ENCODE results near the gene PDE4A.
"Not testable (repeated sequence)": the region's sequence is repeated elsewhere in the genome, so short reads cannot be mapped to it uniquely, and the experiment has no call there.

PDE4A gene

DNA sequence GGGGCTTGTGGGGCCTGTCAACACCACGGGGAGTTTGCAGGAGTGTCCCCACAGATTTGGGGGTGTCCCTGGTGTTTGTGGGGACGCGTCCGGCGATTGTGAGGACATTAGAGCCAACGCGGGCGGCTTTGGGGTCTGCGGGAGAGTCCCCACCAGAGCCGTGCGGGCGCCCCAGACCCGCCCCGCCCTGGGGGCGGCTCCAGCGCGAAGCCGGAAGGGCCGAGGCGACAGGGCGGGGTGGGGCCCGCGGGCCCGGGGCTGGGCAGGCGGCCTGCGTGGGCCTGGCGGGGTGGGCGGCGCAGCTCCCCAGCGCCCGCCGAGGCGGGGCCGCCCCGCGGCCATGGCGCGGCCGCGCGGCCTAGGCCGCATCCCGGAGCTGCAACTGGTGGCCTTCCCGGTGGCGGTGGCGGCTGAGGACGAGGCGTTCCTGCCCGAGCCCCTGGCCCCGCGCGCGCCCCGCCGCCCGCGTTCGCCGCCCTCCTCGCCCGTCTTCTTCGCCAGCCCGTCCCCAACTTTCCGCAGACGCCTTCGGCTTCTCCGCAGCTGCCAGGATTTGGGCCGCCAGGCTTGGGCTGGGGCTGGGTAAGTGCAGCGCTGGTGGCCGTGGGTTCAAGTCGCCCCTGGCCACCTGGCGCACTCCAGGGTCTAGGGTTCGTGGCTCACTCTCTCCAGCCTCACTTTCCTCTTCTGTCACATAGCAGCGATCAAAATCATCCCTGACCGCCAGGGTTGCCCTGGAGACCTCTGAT, 10.3 kb downstream of the PDE4A start:
- DNase-seq = peak; percentile 44

DNA sequence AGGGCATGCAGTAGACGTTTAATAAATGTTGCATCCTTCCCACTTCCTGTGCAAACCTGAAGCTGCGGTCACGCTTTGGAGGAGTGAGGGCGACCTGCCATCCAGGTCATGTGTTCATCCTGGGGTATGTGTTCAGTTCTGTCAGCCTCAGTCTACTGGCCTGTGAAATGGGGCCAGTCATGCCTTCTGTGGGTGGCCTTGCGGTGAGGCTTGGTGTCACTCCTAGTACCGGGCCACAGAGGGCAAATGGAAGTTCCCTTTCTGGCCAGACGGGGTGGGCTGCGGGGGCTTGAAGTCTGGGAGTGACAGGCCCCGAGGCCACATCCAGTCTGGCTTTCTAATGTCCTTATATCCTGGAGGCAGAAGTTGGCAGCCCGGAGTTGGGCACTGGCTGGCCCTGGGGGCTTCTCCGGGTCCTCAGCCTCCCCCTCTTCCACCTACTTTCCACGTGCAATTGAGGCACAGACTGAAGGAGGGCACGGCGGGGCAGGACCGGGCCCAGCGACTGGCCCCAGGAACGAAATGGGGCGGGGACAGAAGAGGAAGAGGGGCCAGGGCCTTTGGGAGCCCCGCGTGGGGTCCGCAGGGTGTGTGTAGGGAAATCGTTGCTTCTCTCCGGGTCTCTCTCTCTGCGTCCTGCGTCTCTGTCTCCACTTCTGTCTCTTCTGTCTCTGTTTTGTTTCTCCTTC, 11.1 kb downstream of the PDE4A start:
- peak; percentile 80 for DNase-seq

DNA sequence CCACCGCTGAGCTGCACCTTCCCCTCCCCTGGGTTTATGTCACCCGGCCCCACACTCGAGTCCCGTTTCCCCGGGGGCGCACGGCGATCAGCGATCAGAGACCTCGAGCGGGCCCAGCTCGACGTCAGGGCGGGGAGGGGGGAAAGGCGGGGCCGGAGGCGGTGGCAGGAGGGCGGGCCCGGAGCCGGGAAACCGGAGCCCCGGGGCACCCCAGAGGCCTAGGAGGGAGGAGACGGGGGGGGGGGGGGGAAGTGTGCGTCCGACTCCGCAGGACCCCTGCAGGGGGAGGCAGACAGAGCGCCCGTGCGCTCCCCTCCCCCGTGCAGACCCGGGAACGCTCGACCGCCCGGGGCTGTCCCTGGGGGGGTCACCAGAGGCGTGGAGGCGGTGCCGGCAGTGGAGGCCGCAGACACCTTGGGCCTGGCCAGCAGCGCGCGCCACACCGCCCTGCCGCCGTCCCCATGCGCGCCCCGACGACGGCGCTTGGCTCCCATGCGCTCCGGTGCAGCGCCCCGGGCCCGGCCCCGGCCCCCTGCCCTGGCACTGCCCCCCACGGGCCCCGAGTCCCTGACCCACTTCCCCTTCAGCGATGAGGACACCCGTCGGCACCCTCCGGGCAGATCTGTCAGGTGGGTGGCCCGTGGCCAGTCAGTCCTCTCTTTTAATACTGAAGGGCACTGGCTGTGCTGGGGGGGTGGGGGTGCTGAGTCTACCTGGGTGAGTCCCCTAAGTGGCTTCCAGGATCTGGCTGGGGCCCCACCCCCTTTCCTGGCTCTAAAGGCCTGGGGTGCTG, 11.8 kb downstream of the PDE4A start:
- peak; percentile 85 for DNase-seq

DNA sequence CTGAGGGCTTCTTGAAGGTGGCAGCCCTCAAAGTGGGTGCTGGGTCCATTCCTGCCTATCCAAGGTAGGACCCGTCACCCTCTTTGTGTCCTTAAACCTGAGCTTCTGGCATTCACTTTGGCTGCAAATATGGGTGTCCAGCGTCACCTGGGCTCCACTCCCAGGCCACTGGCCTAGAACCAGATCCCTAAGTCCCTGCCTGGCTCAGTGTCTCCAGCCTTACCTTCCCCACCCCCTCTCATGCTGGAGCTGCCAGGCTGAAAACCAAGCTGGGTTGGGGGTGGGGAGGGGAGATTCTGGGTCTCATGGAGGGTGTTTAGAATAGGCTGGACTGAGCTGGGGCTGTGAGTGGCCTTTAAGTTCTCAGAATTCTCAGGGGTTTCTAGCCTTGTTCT, 12.4 kb downstream of the PDE4A start:
- DNase-seq = no peak

DNA sequence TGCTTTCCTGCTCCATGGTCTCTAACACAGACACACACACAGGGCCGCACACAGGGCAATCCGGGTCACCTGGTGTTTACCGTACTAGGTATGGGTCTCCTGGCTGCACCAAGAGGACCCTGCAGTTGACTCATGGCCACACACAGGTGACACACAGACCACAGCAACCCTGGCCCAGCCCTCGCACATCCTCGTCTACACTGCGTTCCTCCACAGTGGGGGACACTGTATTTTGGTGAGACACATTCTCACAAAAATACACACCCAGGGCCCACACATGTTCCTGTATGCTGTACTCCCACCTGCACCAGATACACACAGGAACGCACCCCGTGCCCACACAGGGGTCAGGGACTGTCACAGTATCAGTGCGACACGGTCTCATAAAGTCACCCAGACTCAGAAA, 12.8 kb downstream of the PDE4A start:
- no peak for DNase-seq

DNA sequence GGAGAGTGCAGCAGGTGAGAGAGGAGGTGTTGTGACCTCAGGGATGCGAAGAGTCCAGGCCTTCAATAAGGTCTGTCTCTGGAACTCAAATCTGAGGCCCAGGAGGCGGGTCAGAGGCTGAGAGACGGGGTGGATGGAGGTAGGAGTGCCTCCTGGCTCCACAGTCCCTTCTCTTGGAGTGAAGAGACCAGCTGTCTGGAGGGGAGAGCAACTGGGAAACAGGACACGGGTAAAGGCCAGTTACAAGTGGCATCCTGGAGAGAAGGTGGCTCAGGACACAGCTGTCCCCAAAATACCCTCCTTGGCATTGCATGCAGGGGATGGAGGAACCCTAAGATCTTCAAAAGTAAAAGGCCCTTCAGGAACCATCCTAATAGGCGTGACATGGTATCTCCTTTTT, 19.2 kb downstream of the PDE4A start:
- DNase-seq = no peak

DNA sequence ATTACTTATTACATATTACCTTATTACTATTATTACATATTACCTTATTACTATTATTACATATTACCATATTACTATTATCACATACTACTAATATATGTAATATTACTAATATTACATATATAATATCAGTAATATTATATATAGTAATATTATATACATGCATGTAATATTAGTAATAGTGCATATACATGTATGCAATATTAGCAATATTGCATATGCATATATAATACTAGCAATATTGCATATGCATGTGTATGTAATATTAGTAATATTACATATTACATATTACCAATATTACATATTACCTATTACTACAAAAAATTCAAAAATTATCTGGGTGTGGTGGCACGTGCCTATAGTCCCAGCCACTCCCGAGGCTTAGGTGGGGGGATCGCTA, 22.4 kb downstream of the PDE4A start:
- DNase-seq = no peak

DNA sequence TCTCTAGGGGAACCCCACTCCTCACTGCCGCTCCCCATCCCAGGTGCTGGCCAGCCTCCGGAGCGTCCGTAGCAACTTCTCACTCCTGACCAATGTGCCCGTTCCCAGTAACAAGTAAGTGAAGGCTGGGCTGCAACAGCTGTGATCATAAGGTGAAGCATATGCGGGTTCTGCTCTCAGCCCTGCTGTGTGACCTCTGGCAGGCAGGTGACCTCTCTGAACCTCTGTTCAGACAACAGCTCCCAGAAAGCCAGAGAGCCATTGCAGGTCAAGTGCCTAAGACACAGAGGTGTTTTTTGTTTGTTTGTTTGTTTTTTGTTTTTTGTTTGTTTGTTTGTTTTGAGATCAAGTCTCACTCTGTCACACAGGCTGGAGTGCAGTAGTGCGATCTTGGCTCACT, 28.7 kb downstream of the PDE4A start:
- DNase-seq = no peak

DNA sequence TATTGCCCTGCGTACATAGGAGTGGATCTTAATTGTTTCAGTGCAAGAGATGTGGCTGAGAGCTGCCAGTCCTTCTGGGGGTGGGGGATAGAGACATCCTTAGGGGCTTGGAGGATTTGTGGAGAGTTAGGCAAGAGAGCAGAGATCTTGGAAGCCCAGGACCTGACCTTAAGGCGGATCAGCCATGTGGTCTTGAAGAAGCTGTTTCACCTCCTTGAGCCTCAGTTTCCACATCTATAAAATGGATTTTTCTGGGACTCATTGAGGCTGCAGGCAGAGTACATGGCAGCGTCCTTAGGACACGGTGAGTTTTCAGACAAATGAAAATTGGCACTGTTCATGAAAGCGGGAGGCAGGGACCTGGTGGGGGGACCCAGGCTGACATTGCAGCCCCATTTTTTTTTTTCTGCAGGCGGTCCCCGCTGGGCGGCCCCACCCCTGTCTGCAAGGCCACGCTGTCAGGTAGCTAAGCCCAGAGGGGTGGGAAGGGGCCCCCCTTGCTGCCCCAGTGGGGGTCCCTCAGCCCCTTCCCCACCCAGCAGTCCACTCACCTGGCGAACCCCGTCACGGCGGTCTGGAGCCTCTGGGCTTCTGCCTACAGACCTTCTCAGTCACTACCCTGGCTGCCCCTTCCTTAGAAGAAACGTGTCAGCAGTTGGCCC, 30.0 kb downstream of the PDE4A start:
- DNase-seq = no peak

DNA sequence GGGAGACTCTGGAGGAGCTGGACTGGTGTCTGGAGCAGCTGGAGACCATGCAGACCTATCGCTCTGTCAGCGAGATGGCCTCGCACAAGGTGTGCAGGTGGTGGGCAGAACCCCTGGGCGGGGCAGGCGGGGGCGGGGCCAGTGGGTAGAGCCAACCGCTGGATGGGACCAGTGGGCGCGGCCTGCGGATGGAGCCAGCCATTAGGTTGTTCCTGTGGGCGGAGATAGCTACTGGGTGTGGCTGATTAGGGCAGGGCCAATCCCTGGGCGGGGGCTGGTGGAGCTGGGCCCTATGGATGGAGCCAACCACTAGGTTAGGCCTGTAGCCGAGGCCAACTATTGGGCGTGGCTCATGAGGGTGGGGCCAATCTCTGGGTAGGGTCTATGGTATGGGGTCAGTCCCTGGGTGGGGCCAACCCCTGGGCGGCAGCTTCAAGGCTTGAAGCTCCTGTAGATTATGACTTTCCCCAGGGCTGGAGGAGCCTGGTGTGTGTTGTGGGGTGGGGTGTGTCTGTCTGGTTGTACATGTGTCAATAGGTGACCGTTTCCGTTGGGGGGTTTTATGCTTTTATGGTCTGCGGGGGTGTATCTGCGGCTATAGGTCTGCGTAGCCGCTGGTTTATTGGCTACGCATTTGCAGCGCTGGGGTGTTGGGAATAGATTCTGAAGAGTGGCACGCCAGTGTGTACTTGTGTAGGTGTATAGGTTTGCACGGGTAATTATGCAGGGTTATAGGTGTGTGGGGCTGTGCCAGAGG, 30.7 kb downstream of the PDE4A start:
- no peak for DNase-seq

DNA sequence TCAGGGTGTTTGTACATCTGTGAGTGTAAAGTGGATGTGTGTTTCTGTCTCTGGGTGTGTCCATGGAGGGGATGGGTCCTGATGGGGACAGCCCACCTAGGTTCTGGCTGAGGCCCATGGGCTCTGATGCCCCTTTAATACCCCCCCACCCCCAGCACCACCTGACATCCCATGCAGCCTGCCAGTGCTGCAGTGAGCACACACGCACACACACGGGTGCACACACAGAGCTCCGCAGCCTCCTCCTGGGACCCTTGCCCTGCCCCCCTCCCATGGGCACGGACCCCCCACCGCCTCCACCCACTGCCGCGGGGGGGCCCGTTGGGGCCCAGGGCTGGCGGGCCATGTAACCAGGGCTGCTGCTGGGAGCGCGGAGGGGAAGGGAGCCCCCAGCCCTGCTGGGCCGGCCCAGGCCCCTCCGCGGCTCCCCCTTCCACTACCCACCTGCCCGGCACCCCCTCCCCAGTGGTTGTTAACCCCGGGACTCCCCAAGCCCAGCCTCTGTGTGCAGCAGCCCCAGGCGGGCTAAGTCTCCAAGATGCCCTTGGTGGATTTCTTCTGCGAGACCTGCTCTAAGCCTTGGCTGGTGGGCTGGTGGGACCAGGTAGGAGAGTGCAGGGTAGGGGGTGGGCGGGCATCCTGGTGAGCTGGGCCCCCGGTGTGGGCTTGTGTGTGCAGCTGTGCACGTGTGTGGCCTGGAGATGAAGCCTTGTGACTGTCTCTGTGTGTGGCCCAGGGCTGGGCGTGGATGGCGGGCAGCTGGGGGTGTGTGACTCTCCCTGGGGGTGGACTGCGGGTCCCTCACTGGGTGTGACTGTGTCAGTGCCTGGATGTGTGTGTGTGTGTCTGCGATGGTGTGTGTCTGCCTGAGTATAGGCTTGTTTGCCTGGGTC, 32.6 kb downstream of the PDE4A start:
- DNase-seq = no peak

DNA sequence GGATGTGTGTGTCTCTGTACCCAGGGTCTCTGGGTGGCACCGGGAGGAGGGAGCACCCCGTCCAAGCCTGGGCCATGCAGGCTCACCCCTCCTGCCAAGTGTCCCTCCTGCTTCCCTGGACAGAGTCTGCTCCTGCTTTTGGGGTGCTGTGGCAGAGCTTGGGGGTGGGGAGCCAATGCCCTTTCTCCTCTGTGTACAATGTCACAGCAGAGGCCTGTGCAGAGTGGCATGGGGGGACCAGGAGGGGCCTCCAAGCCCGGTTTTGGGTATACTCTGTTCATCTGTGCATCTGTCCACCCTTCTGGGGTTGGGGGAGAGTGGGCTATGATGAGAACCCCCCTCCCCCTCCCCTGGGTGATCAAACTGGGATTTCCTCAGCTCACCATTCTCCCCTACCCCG, 33.5 kb downstream of the PDE4A start:
- DNase-seq = no peak

DNA sequence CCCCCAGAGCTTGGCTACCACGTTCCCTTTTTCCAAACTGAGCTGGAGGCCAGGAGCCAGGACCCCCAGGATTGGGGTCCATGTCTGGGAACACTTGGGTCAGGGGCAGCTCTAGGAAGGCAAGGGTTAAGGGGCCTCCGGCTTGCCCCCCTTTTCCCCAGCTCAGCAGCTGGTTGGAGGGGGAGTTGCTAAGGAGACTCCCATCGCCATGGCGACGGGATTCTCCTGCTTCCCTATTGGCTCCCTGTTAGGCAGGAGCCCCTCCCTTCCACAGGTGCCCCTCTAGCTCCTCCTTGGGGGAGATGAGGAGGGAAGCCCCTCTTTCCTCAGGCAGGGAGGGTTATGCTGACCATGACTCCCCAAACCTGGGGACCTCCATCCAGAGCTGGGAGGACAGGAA, 33.9 kb downstream of the PDE4A start:
- DNase-seq = no peak

DNA sequence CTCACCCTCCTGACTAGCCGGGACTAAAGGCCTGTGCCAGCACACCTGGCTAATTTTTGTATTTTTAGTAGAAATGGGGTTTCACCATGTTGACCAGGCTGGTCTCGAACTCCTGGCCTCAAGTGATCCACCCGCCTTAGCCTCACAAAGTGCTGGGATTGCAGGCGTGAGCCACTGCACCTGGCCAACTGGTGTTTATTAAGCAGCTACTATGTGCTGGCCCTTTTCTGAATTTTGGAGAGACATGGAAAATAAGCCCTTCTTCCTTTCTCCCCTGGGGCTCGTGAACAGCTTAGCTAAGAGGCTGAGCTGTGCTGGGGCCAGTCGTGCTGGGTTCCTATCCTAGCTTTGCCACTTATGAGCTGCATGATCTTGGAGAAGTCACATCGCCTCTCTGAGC, 38.4 kb downstream of the PDE4A start:
- DNase-seq = not testable (repeated sequence)

DNA sequence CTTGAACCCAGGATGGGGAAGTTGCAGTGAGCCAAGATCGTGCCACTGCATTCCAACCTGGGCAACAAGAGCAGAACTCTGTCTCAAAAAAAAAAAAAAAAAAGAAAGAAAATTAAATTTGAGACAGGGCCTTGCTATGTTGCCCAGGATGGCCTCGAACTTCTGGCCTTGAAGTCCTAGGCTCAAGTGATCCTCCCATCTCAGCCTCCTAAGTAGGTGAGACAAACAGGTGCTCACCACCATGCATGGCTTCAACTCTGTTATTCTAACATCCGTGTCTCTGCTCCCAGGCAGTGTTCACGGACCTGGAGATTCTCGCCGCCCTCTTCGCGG, 40.3 kb downstream of the PDE4A start:
- no peak for DNase-seq

DNA sequence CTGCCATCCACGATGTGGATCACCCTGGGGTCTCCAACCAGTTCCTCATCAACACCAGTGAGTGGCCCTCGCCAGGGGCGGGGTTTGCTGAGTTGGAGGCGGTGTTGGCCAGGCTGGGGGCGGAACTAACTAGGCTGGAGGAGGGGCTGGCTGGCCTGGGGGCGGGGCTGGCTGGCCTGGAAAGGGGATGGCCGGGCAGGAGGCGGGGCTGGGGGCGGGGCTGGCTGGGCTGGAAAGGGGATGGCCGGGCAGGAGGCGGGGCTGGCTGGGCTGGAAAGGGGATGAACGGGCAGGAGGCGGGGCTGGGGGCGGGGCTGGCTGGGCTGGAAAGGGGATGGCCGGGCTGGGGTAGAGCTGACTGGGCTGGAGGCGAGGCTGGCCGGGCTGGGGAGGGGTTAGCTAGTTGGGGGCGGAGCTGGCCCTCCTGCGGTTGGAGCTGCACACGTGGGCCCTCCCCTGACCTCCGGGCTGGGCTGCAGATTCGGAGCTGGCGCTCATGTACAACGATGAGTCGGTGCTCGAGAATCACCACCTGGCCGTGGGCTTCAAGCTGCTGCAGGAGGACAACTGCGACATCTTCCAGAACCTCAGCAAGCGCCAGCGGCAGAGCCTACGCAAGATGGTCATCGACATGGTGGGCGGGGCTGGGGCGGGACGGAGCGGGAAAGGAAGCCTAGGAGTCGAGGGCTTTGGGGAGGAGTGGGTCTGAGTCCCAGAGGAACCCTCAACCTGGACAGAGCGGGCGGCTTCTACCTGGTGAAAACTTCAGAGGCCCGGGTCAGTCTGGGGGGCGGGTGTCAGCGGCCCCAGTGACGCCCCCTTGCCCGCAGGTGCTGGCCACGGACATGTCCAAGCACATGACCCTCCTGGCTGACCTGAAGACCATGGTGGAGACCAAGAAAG, 41.0 kb downstream of the PDE4A start:
- peak; percentile 91 for DNase-seq

DNA sequence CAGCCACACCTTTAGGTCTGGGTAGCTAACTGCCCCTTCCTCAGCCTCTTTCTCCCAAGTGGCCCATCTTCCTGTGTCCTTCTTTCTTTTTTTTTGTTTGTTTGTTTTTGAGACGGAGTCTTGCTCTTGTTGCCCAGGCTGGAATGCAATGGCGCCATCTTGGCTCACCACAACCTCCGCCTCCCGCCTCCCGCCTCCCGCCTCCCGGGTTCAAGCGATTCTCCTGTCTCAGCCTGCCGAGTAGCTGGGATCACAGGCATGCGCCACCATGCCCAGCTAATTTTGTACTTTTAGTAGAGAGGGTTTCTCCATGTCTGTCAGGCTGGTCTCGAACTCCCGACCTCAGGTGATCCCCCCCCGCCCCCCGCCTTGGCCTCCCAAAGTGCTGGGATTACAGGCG, 41.7 kb downstream of the PDE4A start:
- not testable (repeated sequence) for DNase-seq

DNA sequence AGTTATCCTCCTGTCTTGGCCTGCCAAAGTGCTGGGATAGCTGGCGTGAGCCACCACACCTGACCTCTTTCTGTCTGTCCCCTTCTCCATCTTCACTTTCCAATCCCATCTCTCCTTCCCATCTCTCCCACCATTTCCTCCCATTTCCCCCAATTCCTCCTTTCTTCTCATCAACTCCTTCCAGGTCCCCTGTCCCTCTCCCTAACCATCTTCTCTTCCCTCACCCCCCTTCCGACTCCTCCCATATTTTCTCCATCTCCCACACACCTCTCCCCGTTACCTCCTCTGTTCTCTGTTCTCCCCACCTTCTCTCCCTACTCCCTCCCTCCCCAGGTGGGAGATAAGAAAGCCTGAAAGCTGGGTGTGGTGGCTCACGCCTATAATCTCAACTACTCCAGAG, 42.2 kb downstream of the PDE4A start:
- no peak for DNase-seq

DNA sequence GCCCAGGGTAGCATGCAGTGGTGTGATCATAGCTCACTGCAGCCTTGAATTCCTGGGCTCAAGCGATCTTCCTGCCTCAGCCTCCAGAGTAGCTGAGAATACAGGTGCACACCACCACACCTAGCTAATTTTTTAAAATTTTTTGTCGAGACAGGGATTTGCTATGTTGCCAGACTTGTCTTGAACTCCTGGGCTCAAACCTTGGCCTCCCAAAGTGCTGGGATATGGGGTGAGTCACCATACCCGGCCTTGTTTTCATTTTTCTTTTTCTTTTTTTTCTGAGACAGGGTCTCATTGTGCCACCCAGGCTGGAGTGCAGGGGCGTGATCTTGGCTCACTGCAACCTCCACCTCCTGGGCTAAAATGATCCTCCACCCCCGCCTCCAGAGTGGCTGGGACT, 44.1 kb downstream of the PDE4A start:
- DNase-seq = no peak

DNA sequence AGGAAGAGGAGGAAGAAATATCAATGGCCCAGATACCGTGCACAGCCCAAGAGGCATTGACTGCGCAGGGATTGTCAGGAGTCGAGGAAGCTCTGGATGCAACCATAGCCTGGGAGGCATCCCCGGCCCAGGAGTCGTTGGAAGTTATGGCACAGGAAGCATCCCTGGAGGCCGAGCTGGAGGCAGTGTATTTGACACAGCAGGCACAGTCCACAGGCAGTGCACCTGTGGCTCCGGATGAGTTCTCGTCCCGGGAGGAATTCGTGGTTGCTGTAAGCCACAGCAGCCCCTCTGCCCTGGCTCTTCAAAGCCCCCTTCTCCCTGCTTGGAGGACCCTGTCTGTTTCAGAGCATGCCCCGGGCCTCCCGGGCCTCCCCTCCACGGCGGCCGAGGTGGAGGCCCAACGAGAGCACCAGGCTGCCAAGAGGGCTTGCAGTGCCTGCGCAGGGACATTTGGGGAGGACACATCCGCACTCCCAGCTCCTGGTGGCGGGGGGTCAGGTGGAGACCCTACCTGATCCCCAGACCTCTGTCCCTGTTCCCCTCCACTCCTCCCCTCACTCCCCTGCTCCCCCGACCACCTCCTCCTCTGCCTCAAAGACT, 46.9 kb downstream of the PDE4A start:
- DNase-seq = no peak

Data from CD4-positive, alpha-beta T cell treated with Interleukin-15 for 1 hour (primary cell).